Astrocyte (in vitro differentiated cells and primary cell): ENCODE results near the gene ATP11C. TPM values are rescaled to one million over a fixed set of nuclear protein-coding genes. Genes with fewer than 3 reads are reported as not detected.

Experiments used
- DNase-seq: peaks from one replicate; pipeline ENCODE4 v3.0.0-alpha.2; 2010; ENCODE audit warnings: low read depth
- FAIRE-seq: peaks from 2 replicates; lab custom pipeline; 2011; peaks lifted over from hg19 to GRCh38; lab: Jason Lieb, UNC
- H2AFZ ChIP-seq: 2 replicates; pipeline ENCODE4 v1.6.0; 2012; ENCODE audit warnings: low read depth, low read length, inconsistent platforms
- H3K27ac ChIP-seq: 2 replicates; pipeline ENCODE4 v1.5.1; 2011; ENCODE audit warnings: low read depth, low read length, inconsistent platforms
- H3K27me3 ChIP-seq: 2 replicates; pipeline ENCODE4 v1.6.0; 2011; ENCODE audit warnings: low read length, inconsistent platforms; ENCODE audit not compliant: insufficient read depth
- H3K36me3 ChIP-seq: 2 replicates; pipeline ENCODE4 v1.5.1; 2011; ENCODE audit warnings: low read length, inconsistent platforms; ENCODE audit not compliant: insufficient read depth
- H3K4me1 ChIP-seq: 2 replicates; pipeline ENCODE4 v1.5.1; 2011; ENCODE audit warnings: low read length, inconsistent platforms; ENCODE audit not compliant: insufficient read depth
- H3K4me2 ChIP-seq: 2 replicates; pipeline ENCODE4 v1.6.0; 2012; ENCODE audit warnings: low read length, inconsistent platforms
- H3K4me3 ChIP-seq: 2 replicates; pipeline ENCODE4 v1.5.1; 2011; ENCODE audit warnings: low read depth, mild to moderate bottlenecking, low read length, inconsistent platforms; ENCODE audit not compliant: insufficient read depth
- H3K79me2 ChIP-seq: 2 replicates; pipeline ENCODE4 v1.6.0; 2012; ENCODE audit warnings: mild to moderate bottlenecking, low read length, inconsistent platforms; ENCODE audit not compliant: insufficient read depth
- H3K9ac ChIP-seq: 2 replicates; pipeline ENCODE4 v1.6.0; 2012; ENCODE audit warnings: mild to moderate bottlenecking, low read length, inconsistent platforms
- H3K9me3 ChIP-seq: 2 replicates; pipeline ENCODE4 v1.5.1; 2012; ENCODE audit warnings: low read depth, mild to moderate bottlenecking, low read length, inconsistent platforms; ENCODE audit not compliant: insufficient read depth
- H4K20me1 ChIP-seq: 2 replicates; pipeline ENCODE4 v1.6.0; 2012; ENCODE audit warnings: low read length, inconsistent platforms; ENCODE audit not compliant: insufficient read depth
- H3K27ac Mint-ChIP-seq: one replicate; pipeline ENCODE4 v1.8.0; 2021; ENCODE audit warnings: mild to moderate bottlenecking, mixed read lengths; ENCODE audit not compliant: unreplicated experiment
- H3K27me3 Mint-ChIP-seq: one replicate; pipeline ENCODE4 v1.8.0; 2021; ENCODE audit warnings: low read depth, mixed read lengths; ENCODE audit not compliant: unreplicated experiment
- H3K36me3 Mint-ChIP-seq: one replicate; pipeline ENCODE4 v1.8.0; 2021; ENCODE audit warnings: low read depth, mixed read lengths; ENCODE audit not compliant: unreplicated experiment
- H3K4me1 Mint-ChIP-seq: one replicate; pipeline ENCODE4 v1.8.0; 2021; ENCODE audit warnings: low read depth, mixed read lengths; ENCODE audit not compliant: unreplicated experiment
- H3K4me3 Mint-ChIP-seq: one replicate; pipeline ENCODE4 v1.8.0; 2021; ENCODE audit warnings: mild to moderate bottlenecking, moderate library complexity, mixed read lengths; ENCODE audit not compliant: unreplicated experiment
- H3K9me3 Mint-ChIP-seq: one replicate; pipeline ENCODE4 v1.8.0; 2021; ENCODE audit warnings: mild to moderate bottlenecking, mixed read lengths; ENCODE audit not compliant: unreplicated experiment
- EZH2 ChIP-seq: IDR thresholded peaks from 2 replicates; pipeline ENCODE4 v1.6.1; 2012; ENCODE audit warnings: mild to moderate bottlenecking, low read length, inconsistent platforms; ENCODE audit not compliant: insufficient read depth
- total RNA-seq: library from RNA; stranded (reverse); gene quantifications from 2 replicates; pipeline ENCODE4 v1.2.1, GENCODE V29; 2021
- TF ChIP-seq, protein P1 (sequence below): IDR thresholded peaks from 2 replicates; pipeline ENCODE4 v1.5.1; 2011; ENCODE audit warnings: low read depth, mild to moderate bottlenecking, inconsistent platforms, low read length, moderate library complexity; ENCODE audit not compliant: insufficient read depth

Gene ATP11C
- total RNA-seq, 1 donor from 2014 or later: 24.6 TPM

DNA sequence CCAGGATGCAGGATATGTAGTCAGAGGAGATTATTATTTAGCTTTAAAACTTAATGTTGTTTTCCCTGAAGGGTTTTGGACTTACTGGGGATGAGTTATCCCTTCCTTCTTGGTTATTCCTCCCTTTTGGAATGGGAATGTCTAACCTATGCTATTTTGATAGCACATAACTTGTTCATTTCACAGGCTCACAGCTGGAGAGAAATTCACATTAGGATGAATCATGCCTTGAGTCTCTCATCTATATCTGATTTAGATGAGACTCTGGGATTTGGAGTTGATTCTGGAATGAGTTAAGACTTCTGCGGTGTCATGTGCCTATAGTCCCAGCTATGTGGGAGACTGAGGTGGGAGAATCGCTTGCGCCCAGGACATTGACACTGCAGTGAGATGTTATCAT, 81.1 kb downstream of the ATP11C start:
- H3K4me3 ChIP-seq: no peak overlapping the region
- H3K4me3 Mint-ChIP-seq: no peak overlapping the region
- H3K9me3 Mint-ChIP-seq: no peaks in the 10 kb centered on the region
- H3K9me3 ChIP-seq: no peaks in the 10 kb centered on the region
- H3K27ac ChIP-seq: peak overlapping the region; percentile 68
- peaks cover 2% of the 10 kb centered on the region for H3K36me3 Mint-ChIP-seq
- H3K27me3 ChIP-seq: no peaks in the 10 kb centered on the region
- H3K4me2 ChIP-seq: peak overlapping the region; percentile 42
- no peak overlapping the region for H2AFZ ChIP-seq
- H3K9ac ChIP-seq: no peak overlapping the region
- H3K4me1 ChIP-seq: peaks cover 8% of the 10 kb centered on the region
- H3K36me3 ChIP-seq: no peaks in the 10 kb centered on the region
- H4K20me1 ChIP-seq: peaks cover 3% of the 10 kb centered on the region
- H3K27ac Mint-ChIP-seq: no peak overlapping the region
- DNase-seq: peak; percentile 67
- TF ChIP-seq, protein P1, sequence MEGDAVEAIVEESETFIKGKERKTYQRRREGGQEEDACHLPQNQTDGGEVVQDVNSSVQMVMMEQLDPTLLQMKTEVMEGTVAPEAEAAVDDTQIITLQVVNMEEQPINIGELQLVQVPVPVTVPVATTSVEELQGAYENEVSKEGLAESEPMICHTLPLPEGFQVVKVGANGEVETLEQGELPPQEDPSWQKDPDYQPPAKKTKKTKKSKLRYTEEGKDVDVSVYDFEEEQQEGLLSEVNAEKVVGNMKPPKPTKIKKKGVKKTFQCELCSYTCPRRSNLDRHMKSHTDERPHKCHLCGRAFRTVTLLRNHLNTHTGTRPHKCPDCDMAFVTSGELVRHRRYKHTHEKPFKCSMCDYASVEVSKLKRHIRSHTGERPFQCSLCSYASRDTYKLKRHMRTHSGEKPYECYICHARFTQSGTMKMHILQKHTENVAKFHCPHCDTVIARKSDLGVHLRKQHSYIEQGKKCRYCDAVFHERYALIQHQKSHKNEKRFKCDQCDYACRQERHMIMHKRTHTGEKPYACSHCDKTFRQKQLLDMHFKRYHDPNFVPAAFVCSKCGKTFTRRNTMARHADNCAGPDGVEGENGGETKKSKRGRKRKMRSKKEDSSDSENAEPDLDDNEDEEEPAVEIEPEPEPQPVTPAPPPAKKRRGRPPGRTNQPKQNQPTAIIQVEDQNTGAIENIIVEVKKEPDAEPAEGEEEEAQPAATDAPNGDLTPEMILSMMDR: no peak
- no peak for TF ChIP-seq EZH2
- no peaks in the 10 kb centered on the region for H3K27me3 Mint-ChIP-seq
- H3K4me1 Mint-ChIP-seq: peaks cover 3% of the 10 kb centered on the region
- FAIRE-seq: peak; percentile 99
- peaks cover 21% of the 10 kb centered on the region for H3K79me2 ChIP-seq

DNA sequence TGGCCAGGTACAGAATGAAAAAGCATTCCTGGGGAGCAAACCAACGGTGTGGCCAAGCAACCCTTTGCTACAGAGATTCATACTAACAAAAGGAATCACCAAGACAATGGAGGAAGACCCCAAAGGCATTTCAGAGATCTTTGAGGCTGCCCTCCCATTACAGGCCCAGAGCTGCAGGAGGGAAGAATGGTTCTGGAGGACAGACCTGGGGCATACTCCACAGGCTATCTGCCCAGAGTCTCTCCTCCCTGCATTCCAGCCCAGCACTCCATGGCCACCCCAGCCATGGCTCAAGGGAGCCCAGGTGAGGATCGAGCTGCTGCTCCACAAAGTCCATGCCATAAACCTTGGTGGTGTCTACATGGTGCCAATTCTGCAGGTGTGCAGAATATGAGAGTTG, 81.9 kb downstream of the ATP11C start:
- Histone ChIP-seq H3K27ac (peak overlapping the region; percentile 68), H3K4me2 (peak overlapping the region; percentile 42), H3K79me2 (peaks cover 21% of the 10 kb centered on the region), H3K36me3 (no peaks in the 10 kb centered on the region), H3K4me1 (peaks cover 8% of the 10 kb centered on the region), H3K9me3 (no peaks in the 10 kb centered on the region), H3K9ac (no peak overlapping the region), H4K20me1 (peaks cover 3% of the 10 kb centered on the region), H3K27me3 (no peaks in the 10 kb centered on the region), H2AFZ (no peak overlapping the region), H3K4me3 (no peak overlapping the region)
- peaks cover 3% of the 10 kb centered on the region for H3K4me1 Mint-ChIP-seq
- TF ChIP-seq, protein P1: no peak
- TF ChIP-seq EZH2: no peak
- H3K4me3 Mint-ChIP-seq: no peak overlapping the region
- peaks cover 2% of the 10 kb centered on the region for H3K36me3 Mint-ChIP-seq
- no peak overlapping the region for H3K27ac Mint-ChIP-seq
- no peaks in the 10 kb centered on the region for H3K27me3 Mint-ChIP-seq
- FAIRE-seq (peak; percentile 13), DNase-seq (no peak)
- no peaks in the 10 kb centered on the region for H3K9me3 Mint-ChIP-seq

DNA sequence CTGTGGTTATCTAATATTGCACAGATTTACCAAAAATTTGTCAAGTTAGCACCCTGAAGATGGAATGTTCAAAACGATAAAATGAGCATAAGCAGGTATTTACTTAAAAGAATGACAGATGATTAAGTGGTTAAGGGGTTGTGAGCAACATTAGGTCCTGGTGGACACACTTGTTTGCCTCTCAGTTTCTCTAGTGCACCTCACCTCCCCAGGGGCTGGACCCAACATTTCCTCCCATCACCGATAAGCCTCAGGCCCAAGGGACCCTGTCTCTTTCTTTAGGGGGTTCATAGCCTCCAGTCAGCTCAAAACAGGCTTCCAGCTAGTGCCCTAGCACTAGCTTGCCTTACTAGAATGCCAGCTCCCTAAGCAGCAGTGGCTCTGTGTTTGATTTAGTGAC, 88.0 kb downstream of the ATP11C start:
- H3K79me2 ChIP-seq: peaks cover 28% of the 10 kb centered on the region
- H3K4me1 Mint-ChIP-seq: no peaks in the 10 kb centered on the region
- H3K27ac Mint-ChIP-seq: no peak overlapping the region
- H2AFZ ChIP-seq: no peak overlapping the region
- no peak overlapping the region for H3K4me2 ChIP-seq
- peaks cover 3% of the 10 kb centered on the region for H4K20me1 ChIP-seq
- no peak overlapping the region for H3K4me3 ChIP-seq
- no peaks in the 10 kb centered on the region for H3K27me3 Mint-ChIP-seq
- no peak overlapping the region for H3K4me3 Mint-ChIP-seq
- H3K9ac ChIP-seq: no peak overlapping the region
- no peaks in the 10 kb centered on the region for H3K36me3 Mint-ChIP-seq
- DNase-seq (no peak), FAIRE-seq (no peak)
- no peaks in the 10 kb centered on the region for H3K9me3 Mint-ChIP-seq
- no peaks in the 10 kb centered on the region for H3K36me3 ChIP-seq
- no peaks in the 10 kb centered on the region for H3K27me3 ChIP-seq
- no peaks in the 10 kb centered on the region for H3K4me1 ChIP-seq
- no peak overlapping the region for H3K27ac ChIP-seq
- no peaks in the 10 kb centered on the region for H3K9me3 ChIP-seq
- TF ChIP-seq, protein P1: no peak
- no peak for TF ChIP-seq EZH2
